GM18507 (cell line): ENCODE measurements around the gene ULK1.
"Not testable (repeated sequence)": the region's sequence is repeated elsewhere in the genome, so short reads cannot be mapped to it uniquely, and the experiment has no call there.

Experiments used
- DNase-seq: peaks from one replicate; pipeline ENCODE4 v3.0.0; 2011; ENCODE audit warnings: low read depth; ENCODE audit not compliant: insufficient read length; ENCODE audit errors: extremely low spot score
- FAIRE-seq: peaks from 2 replicates; lab custom pipeline; 2011; peaks lifted over from hg19 to GRCh38; lab: Jason Lieb, UNC

The ULK1 gene

GRCh38 chr12:131933387-131933786 is 39.0 kb downstream of the ULK1 start:
- no peak for FAIRE-seq
- DNase-seq, result no peak

- no peak for DNase-seq
- FAIRE-seq, result no peak
Observed at GRCh38 chr12:131934535-131934934, 40.1 kb downstream of the ULK1 start.

- no peak for DNase-seq
- no peak for FAIRE-seq
Observed at GRCh38 chr12:131938082-131938481, 43.7 kb downstream of the ULK1 start.

GRCh38 chr12:131939007-131939406 is 44.6 kb downstream of the ULK1 start:
- no peak for DNase-seq
- FAIRE-seq, result no peak

DNA sequence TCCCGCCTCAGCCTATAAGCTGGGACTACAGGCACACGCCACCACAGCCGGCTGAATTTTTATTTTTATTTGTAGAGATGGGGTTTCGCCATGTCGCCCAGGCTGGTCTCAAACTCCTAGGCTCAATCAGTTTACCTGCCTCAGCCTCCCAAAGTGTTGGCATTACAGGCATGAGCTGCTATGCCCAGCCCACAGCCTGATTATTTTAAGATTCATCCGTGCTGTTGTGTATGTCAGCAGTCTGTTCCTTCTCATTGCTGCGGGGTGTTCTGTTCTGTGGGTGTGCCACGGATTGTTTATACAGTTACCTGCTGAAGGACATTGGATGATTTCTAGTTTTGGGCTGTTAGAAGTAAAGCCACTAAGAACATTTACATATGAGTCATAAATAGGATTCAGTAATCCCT is 45.7 kb downstream of the ULK1 start:
- DNase-seq (no peak), FAIRE-seq (no peak)

- FAIRE-seq (no peak), DNase-seq (no peak)
Observed at GRCh38 chr12:131941116-131941986, 46.9 kb downstream of the ULK1 start.

DNA sequence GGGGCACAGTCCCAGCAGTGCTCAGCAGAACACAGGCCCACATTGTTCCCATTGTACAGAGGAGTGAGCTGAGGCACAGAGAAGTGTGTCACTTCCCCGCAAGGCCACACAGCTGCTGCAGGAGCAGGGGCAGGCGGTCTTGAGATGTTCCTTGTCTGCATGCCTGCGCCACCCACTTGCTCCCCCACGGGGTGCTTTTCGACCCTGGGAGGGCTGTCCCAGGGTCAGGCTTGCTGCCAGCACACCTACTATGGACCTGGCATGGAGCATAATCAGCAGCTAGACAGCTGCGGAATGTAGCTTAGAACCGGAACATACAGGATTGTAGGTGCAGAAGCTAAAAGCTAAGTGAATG is 47.5 kb downstream of the ULK1 start:
- DNase-seq (no peak), FAIRE-seq (no peak)

DNA sequence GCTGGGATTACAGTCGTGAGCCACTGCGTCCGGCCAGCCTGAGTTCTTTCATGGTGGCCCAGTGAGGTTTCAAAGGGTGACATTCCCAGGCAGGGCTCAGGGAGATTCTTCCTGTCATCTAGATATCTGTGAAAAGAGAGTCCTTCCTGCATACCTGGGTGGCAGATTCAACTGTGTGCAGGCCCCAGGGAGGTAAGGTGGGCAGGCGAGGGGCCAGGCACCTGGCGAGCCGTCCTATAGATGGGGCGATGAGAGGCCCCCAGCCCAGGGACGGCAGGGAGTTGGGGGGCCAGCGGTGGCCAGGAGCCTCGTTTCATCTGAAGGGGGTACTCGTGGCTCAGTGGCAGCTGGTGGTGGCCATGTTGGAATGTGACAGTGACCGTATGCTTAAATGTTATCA is 48.2 kb downstream of the ULK1 start:
- FAIRE-seq (no peak), DNase-seq (no peak)

GRCh38 chr12:131943389-131943788 is 49.0 kb downstream of the ULK1 start:
- no peak for FAIRE-seq
- DNase-seq, result no peak

DNA sequence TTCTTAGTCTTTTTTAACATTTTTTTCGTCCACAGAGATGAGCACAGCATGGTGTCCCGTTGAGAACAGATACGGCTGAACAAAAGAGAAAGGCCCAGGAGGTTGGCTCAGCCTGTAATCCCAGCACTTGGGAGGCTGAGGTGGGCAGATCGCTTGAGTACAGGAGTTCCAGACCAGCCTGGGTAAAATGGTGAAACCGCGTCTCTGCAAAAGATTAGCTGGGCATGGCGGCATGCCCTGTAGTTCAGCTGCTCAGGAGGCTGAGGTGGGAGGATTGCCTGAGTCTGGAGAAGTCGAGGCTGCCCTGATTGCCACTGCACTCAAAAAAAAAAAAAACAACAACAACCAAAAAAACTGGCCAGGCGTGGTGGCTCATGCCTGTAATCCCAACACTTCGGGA is 49.5 kb downstream of the ULK1 start:
- FAIRE-seq (no peak), DNase-seq (no peak)

- DNase-seq, result no peak
- FAIRE-seq, result no peak
Observed at GRCh38 chr12:131944601-131945251, 50.3 kb downstream of the ULK1 start.

DNA sequence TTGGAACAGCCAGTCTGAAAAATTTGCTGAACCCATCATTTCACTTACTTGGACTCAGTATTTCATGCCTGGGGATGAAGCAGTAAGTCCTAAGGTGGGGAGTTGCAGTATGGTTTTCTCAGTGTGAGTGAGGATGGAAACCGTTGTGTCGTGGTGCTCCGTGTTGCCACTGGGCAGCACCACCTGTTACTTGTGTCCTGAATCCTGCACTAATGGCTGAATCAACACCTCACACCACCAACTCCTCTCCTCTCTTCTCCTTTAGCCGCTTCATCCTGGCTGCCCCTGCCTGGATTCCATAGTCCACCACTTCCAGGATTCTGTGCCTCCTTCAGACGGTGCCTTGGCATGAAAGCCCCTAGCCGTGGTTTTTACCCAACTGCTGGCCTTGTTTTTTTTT is 52.3 kb downstream of the ULK1 start:
- no peak for FAIRE-seq
- no peak for DNase-seq

DNA sequence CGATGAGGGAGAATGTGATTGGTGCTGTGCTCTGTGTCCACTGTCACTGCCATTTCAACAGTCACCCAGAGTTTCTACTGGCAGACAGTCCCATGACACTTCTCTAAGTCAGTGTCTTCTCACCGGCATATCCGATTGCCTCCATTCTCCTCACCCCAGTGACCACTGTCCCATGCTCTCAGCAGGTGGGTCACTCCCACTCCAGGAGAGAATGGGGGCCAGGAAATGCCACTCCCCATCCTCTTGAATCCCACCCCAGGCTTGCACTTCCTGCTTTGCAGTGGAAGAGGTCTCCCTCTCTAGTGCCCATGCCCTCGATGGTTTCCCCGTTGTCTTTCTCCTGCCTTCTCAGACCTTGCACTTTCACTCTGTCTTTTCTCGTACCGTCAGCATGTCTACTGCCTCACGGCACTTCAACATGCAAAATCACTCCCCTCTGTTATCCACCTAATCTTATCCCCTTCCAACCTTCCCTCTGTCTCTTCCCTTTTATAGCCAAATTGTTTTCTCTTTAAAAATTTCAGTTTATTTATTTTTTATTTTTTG is 53.1 kb downstream of the ULK1 start:
- FAIRE-seq (no peak), DNase-seq (no peak)

DNA sequence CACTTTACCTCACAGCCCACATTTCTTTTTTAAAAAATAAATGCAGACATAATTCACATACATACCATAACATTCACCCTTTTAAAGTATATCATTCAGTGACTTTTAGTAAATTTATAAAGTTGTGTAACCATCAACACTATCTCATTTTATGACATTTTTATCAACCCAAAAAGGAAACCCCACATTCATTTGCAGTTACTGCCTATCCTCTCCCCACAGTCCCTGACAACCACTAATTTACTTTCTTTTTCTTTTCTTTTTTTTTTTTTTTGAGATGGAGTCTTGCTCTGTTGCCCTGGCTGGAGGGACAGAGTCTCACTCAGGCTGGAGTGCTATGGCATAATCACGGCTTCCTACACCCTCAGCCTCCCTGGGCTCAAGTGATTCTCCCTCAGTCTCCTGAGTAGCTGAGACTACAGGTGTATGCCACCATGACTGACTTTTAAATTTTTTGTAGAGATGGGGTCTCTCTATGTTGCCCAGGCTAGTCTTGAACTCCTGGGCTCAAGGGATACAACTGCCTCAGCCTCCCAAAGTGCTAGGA is 53.8 kb downstream of the ULK1 start:
- no peak for FAIRE-seq
- DNase-seq, result no peak

DNA sequence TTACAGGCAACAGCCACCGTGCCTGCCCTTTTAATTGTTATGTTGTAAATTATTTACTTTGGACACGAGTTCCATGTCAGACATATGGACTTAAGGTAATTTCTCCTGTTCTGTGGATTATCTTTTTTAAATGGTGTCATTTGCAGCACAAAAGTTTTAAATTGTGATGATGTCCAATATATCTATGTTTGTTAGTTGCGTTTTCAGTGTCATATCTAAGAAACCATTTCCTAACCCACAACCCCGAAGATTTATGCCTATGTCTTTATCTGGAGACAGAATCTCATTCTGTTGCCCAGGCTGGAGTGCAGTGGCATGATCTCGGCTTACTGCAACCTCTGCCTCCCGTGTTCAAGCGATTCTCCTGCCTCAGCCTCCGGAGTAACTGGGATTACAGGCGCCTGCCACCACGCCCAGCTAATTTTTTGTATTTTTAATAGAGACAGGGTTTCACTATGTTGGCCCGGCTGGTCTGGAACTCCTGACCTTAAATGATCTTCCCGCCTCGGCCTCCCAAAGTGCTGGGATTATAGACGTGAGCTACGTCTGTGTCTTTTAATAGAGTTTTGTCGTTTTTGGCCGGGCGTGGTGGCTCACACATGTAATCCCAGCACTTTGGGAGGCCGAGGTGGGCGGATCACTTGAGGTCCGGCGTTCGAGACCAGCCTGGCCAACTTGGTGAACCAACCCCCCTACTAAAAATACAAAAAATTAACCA is 54.5 kb downstream of the ULK1 start:
- not testable (repeated sequence) for DNase-seq
- FAIRE-seq, result peak; percentile 49

GRCh38 chr12:131949431-131950181 is 55.2 kb downstream of the ULK1 start, which contains the start of gene EP400:
EP400 (plus strand) TSS chr12:131949942; CDS start chr12:131960620, 10,678 bp downstream.
- FAIRE-seq (peak; percentile 87), DNase-seq (peak; percentile 95)

DNA sequence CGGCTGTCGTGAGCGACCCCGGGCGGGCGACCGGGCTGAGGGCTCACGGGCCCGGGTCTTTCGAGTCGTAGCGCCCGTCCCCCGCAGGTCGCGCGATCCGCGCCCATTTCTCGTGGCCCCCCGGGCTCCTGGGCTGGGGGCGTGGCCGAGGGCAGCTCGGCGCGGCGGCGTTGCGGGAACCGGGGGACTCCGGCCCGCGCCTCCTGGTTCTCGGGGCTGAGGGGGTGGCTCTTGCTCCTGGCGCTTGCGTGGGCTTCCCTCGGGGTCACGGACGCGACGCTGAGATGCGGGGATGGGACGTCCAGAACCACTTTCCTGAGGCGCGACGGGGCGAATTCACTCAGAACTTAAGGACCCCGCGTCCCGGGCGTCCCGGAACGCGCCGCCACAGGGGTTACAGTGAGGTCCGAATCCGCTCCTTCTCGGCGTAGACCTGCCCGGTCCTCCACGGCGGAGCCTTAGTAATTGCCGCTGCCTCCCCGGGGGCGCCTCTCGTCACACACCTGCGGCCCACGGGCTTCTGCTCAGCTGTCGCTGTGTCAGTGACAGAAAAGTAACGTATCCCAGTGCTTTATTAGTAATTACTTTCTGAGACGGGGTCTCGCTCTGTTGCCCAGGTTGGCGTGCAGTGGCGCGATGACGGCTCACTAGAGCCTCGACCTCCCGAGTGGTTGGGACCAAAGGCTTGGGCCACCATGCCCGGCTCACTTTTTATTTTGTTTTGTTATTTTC is 55.9 kb downstream of the ULK1 start:
- DNase-seq, result no peak
- FAIRE-seq, result no peak

- FAIRE-seq, DNase-seq: not testable (repeated sequence)
Observed at GRCh38 chr12:131953810-131954209, 59.4 kb downstream of the ULK1 start.
